ENCODE data around the gene PFKFB3.

PFKFB3 gene

GRCh38 chr10:6220418-6221191 is 17.9 kb downstream of the PFKFB3 start:
- DNase-seq (ENCODE audit: low spot score) = no peak

- no peak for DNase-seq (ENCODE audit: low spot score)
These were observed 18.6 kb downstream of the PFKFB3 start for GRCh38 chr10:6221192-6221940.

DNA sequence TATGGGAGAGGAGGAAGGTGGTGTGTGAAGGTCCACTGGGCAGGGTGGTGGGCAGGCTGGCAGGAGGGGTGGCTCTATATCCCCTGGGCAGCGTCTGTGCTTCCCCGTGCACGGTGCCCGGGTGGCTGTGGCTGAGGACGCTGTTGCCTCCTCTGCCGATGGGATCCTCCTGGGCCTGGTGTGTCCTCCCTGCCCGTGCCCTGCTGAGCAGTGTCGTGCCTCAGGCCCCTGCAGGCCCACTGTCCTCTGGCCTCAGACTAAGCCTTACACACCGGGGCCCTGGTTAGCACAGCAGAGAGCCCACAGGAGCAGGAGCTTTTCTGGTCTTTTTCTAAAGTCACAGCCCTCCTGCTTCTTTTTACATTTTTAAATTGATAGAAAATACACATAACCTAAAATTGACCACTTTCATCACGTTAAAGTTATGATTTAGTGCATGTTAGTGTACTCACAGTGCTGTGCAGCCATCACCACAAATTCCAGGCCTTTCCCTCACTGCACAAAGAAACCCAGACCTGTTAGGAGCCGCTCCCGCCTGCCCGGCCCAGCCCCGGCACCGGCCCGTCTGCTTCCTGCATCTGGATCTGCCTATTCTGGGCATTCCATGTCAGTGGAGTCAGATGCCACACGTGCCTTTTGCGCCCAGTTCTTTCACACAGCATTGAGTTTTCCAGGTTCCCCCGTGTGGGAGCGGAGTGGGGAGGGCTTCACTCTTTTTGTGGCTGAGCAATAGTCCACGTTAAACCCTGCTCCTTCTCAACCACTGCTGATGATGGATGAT is 19.4 kb downstream of the PFKFB3 start:
- DNase-seq (ENCODE audit: low spot score) = peak; percentile 65

DNA sequence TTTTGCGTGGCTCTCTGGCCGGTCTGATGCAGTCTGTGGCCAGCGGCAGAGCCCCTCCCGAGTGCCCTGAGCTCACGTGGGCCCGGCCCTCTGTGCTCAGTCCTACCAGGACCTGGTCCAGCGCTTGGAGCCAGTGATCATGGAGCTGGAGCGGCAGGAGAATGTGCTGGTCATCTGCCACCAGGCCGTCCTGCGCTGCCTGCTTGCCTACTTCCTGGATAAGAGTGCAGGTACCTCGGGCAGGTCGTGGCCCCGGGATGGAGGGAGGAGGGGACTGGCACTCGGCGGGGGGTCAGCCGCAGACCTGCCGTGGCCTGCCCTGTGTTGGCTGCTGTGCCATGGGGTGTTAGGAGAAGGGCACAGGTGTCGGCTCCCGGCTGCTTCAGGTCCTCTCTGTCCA is 20.0 kb downstream of the PFKFB3 start:
- no peak for DNase-seq (ENCODE audit: low spot score)

GRCh38 chr10:6223981-6224380 is 21.2 kb downstream of the PFKFB3 start:
- no peak for DNase-seq (ENCODE audit: low spot score)

GRCh38 chr10:6224781-6225180 is 22.0 kb downstream of the PFKFB3 start:
- no peak for DNase-seq (ENCODE audit: low spot score)

DNA sequence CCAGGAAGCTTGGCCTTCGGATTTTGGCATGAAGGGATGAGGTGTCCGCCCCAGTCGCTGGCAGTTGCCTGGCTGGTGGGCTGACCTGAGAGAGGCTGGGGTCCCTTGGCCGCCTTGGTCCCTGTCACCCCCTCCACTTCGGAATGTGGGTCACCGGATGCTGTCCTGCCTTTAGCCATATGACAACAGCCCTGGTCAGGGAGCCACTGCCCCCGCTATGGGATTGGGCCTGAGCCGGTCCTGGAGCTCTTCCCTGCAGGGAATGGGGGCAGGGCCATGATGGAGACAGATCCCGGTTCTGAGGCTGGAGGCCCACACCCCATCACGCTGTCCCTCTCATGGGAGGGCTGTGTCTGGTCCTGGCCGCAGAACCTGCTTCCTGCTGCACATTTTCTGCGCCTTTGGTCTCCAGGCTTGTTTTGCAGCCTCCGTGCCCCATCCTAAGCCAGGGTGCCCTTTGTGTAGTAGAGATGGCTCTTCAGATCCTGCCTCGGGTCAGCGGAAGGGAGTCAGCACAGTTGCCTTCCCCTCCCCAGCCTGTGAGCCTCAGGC is 22.6 kb downstream of the PFKFB3 start:
- no peak for DNase-seq (ENCODE audit: low spot score)

DNA sequence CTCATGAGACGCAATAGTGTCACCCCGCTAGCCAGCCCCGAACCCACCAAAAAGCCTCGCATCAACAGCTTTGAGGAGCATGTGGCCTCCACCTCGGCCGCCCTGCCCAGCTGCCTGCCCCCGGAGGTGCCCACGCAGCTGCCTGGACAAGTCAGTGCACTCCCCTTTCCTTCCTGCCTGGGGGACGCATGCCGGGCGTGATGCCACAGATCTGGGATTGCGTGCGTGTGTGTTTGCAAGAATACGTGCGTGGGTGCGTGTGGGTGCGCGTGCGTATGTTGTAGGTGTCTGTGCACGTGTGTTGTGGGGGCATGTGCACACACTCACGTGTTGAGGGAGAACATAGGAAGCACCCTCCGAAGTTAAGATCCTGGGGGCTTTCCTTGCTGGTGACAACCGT is 23.5 kb downstream of the PFKFB3 start:
- DNase-seq (ENCODE audit: low spot score) = no peak

- DNase-seq (ENCODE audit: low spot score) = no peak
These were observed 24.6 kb downstream of the PFKFB3 start for GRCh38 chr10:6227346-6227745.

DNA sequence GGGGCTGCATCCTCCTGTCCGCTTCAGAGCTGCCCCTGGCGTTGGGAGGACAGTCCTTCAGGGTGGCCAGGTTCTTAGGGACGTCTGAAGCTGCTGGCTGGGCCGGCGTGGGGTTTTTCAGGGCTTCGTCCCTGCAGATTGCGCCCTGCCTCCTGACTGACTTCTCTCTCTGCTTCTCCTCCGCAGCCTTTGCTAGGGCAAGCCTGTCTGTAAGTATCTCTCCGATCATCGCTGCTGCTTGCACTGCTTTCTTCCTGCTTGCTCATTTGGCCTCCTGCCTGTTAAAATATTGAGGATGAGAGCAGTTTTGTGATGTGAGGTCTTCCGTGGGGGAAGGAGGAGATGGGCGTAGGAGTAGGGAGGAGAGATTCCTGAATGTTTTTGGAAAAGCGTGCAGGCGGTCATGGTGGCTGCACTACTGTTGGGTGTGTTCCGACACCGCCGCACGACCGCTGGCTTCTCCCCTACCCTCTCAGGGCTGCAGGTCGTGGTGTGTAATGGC is 25.3 kb downstream of the PFKFB3 start:
- DNase-seq (ENCODE audit: low spot score) = peak; percentile 91

DNA sequence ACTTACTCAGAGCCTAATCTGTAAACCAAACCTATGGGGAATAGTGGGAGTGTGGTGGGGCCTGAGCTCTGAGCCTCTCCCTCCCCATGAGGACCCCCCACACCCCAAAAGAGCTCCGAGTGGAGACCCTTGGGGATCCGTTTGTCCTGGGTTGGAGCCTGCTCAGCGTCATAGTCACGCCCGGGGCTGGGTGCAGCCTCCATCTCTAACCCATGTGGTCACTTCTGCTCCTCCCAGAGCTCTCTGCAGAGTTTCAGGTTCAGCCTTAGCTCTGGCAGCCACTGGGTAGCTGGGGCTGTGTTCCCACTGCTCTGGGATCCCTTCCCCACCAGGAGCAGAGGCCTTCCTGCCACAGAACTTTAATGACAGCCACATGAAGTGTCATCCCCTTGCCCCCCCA is 25.9 kb downstream of the PFKFB3 start:
- peak; percentile 59 for DNase-seq (ENCODE audit: low spot score)

DNA sequence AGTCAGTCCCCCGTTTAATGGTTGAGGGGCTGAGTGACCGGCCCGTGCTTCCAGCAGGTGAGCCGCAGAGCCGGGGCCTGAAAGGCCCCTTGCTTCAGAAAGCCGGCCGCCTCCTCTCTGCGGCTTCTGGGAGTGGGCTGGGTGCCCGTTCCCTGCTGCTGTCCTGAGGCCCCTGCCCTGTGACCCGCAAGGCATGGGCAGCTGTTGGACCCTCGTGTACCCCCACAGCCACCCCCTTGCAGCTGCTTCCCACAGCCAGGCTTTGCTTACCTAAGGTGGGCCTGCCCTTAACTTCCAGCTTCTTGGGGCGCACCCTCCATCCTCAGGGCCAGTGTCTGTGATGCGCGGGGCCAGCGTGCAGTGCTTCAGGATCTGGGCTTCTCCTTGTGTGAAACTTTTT is 26.6 kb downstream of the PFKFB3 start:
- no peak for DNase-seq (ENCODE audit: low spot score)

DNA sequence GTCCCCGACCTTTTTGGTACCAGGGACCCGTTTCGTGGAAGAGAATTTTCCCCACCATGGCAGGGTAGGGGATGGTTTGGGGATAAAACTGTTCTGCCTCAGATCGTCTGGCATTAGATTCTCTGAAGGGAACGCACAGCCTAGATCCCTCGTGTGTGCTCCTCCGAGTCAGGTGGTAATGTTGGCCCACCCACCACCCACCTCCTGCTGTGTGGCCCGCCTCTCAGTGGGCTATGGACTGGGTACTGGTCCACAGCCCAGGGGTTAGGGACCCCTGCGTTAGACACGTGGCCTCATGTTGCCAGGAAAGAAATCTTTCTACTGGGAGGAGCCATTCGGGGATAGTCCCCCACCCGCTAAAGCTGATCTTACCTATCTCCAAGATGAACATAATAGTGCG is 27.0 kb downstream of the PFKFB3 start:
- no peak for DNase-seq (ENCODE audit: low spot score)

- no peak for DNase-seq (ENCODE audit: low spot score)
These were observed 27.6 kb downstream of the PFKFB3 start for GRCh38 chr10:6230315-6230714.

DNA sequence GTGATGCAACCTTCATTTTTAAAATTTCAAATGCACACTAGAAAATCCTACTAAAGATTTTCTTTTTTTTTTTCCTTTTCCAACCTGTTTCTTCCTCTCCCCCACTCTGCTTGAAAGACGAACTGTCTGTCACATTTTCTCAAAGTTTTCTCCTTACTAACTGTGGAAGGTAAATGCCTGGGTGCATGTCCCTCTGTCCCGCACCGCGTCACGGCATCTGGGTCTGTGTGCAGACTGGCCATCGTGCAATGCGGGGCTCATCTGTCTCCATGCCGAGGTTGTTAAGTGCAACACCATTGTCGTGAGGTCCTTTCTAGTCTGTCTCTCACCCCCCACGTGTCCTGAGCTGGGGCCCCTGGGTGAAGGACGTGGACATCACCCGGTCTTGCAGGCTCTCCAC is 28.4 kb downstream of the PFKFB3 start:
- no peak for DNase-seq (ENCODE audit: low spot score)

DNA sequence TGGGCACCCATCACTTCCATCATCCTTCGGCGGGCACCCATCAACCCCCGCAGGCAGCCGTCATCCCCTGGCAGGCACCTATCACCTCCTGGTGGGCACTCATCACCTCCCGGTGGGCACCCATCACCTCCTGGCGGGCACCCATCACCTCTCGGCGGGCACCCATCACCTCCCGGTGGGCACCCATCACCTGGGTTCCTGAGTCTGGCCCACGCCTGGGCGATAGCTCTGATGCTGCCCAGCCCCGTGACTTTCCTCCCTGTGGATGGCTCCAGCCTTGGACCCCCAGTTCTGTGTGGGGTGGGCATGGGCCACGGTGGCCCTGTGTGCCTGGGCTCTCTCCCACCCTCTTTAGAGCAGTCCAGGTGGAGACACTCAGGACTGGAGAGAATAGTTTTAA is 29.0 kb downstream of the PFKFB3 start:
- no peak for DNase-seq (ENCODE audit: low spot score)

- no peak for DNase-seq (ENCODE audit: low spot score)
These were observed 29.6 kb downstream of the PFKFB3 start for GRCh38 chr10:6232225-6232807.

GRCh38 chr10:6232846-6233724 is 30.4 kb downstream of the PFKFB3 start:
- no peak for DNase-seq (ENCODE audit: low spot score)

- DNase-seq (ENCODE audit: low spot score) = no peak
These were observed 31.1 kb downstream of the PFKFB3 start for GRCh38 chr10:6233725-6234277.

- no peak for DNase-seq (ENCODE audit: low spot score)
These were observed 31.6 kb downstream of the PFKFB3 start for GRCh38 chr10:6234371-6234770.
